Fibroblast of pulmonary artery (primary cell): ENCODE data around the gene STARD10.

Experiments used
- DNase-seq: peaks from one replicate; pipeline ENCODE4 v3.0.0-alpha.2; 2010; ENCODE audit warnings: low read depth
- H3K4me3 ChIP-seq: replicated peaks from 2 replicates; pipeline ENCODE4 v1.5.1; 2011; ENCODE audit warnings: low read depth, mild to moderate bottlenecking, control low read depth, low read length, moderate library complexity
- CTCF ChIP-seq: IDR thresholded peaks from 2 replicates; pipeline ENCODE4 v1.5.1; 2011; ENCODE audit warnings: mild to moderate bottlenecking, control low read depth, low read length, inconsistent platforms; ENCODE audit errors: missing control alignments

The STARD10 gene

GRCh38 chr11:72782081-72782920 is 11.5 kb downstream of the STARD10 start:
- no peak for TF ChIP-seq CTCF
- peak overlapping the region; percentile 42 for H3K4me3 ChIP-seq
- no peak for DNase-seq

- no peak for TF ChIP-seq CTCF
- no peak for DNase-seq
- H3K4me3 ChIP-seq: peak overlapping the region; percentile 42
Measured at GRCh38 chr11:72781313-72782080, 12.3 kb downstream of the STARD10 start.

GRCh38 chr11:72781063-72781312 is 12.9 kb downstream of the STARD10 start:
- no peak for TF ChIP-seq CTCF
- DNase-seq: no peak
- H3K4me3 ChIP-seq: peak overlapping the region; percentile 42

GRCh38 chr11:72780296-72781062 is 13.4 kb downstream of the STARD10 start:
- peak overlapping the region; percentile 42 for H3K4me3 ChIP-seq

GRCh38 chr11:72779495-72780128 is 14.2 kb downstream of the STARD10 start:
- no peak for TF ChIP-seq CTCF
- DNase-seq: no peak
- no peak overlapping the region for H3K4me3 ChIP-seq

More at GRCh38 chr11:72780296-72781062, 13.4 kb downstream of the STARD10 start:
- DNase-seq: no peak
- TF ChIP-seq CTCF: no peak
